GM19043 (cell line): ENCODE measurements around the gene NAA20.

Source experiments
- ATAC-seq: cut with Tn5 transposase; IDR thresholded peaks from one replicate; pipeline ENCODE4 v1.9.1; 2021; ENCODE audit warnings: low read depth; ENCODE audit not compliant: unreplicated experiment

Gene NAA20

GRCh38 chr20:20017001-20017843, at the start of gene NAA20:
TSS of gene NAA20 (plus strand) at chr20:20017362. CDS start at chr20:20017397, 35 bp downstream.
- ATAC-seq, result peak; percentile 99

GRCh38 chr20:19967445-19967844, 49.7 kb upstream of the NAA20 start:
- no peak for ATAC-seq

GRCh38 chr20:19968028-19968427, 49.1 kb upstream of the NAA20 start:
- no peak for ATAC-seq

GRCh38 chr20:19968466-19969073, 48.6 kb upstream of the NAA20 start:
- ATAC-seq, result no peak

GRCh38 chr20:19969106-19969505, 48.1 kb upstream of the NAA20 start:
- no peak for ATAC-seq

GRCh38 chr20:19969507-19970255, 47.5 kb upstream of the NAA20 start:
- no peak for ATAC-seq

GRCh38 chr20:19970256-19970765, 46.9 kb upstream of the NAA20 start:
- ATAC-seq, result no peak

GRCh38 chr20:19971116-19971515, 46.0 kb upstream of the NAA20 start:
- ATAC-seq, result no peak

- no peak for ATAC-seq
These were observed 43.1 kb upstream of the NAA20 start for GRCh38 chr20:19973961-19974629.

- ATAC-seq, result no peak
These were observed 42.3 kb upstream of the NAA20 start for GRCh38 chr20:19974630-19975435.

GRCh38 chr20:19975436-19975799, 41.7 kb upstream of the NAA20 start:
- no peak for ATAC-seq

GRCh38 chr20:19975901-19976300, 41.3 kb upstream of the NAA20 start:
- ATAC-seq, result no peak

GRCh38 chr20:19976595-19977372, 40.4 kb upstream of the NAA20 start:
- ATAC-seq, result no peak

- no peak for ATAC-seq
These were observed 39.8 kb upstream of the NAA20 start for GRCh38 chr20:19977373-19977770.

- ATAC-seq, result no peak
These were observed 38.5 kb upstream of the NAA20 start for GRCh38 chr20:19978511-19979210.

- ATAC-seq, result no peak
These were observed 36.1 kb upstream of the NAA20 start for GRCh38 chr20:19981031-19981451.

GRCh38 chr20:19986419-19986818, 30.7 kb upstream of the NAA20 start:
- ATAC-seq, result no peak

GRCh38 chr20:19987046-19987445, 30.1 kb upstream of the NAA20 start:
- no peak for ATAC-seq
